WTC11 (cell line): ENCODE results near the gene BCL2L11. TPM values are rescaled to one million over a fixed set of nuclear protein-coding genes. Genes with fewer than 3 reads are reported as not detected.

Source experiments
- CREM ChIP-seq: sonication (generic); formaldehyde crosslinking; IDR thresholded peaks from 2 replicates; pipeline ENCODE4 v1.8.1; 2022; ENCODE audit warnings: mild to moderate bottlenecking, missing genetic modification reagents, moderate library complexity
- ETV6 ChIP-seq: sonication (generic); formaldehyde crosslinking; IDR thresholded peaks from 2 replicates; pipeline ENCODE4 v1.8.1; 2022; ENCODE audit warnings: mild to moderate bottlenecking, missing genetic modification reagents
- FOXK1 ChIP-seq: sonication (generic); formaldehyde crosslinking; IDR thresholded peaks from 2 replicates; pipeline ENCODE4 v1.8.0; 2022; ENCODE audit warnings: mild to moderate bottlenecking, moderate library complexity, missing genetic modification reagents
- GTF2I ChIP-seq: fragments of 250-450 bp; sonication (Bioruptor Pico); conservative IDR thresholded peaks from 2 replicates; pipeline ENCODE4 v1.4.0; 2021; ENCODE audit warnings: mild to moderate bottlenecking
- IRF2 ChIP-seq: sonication (generic); formaldehyde crosslinking; IDR thresholded peaks from 2 replicates; pipeline ENCODE4 v1.8.0; 2022; ENCODE audit warnings: low read depth, missing genetic modification reagents, borderline replicate concordance
- MYBL2 ChIP-seq: sonication (generic); formaldehyde crosslinking; IDR thresholded peaks from 2 replicates; pipeline ENCODE4 v1.8.1; 2023; ENCODE audit warnings: mild to moderate bottlenecking, moderate library complexity, missing genetic modification reagents
- NFE2L1 ChIP-seq: sonication (generic); formaldehyde crosslinking; IDR thresholded peaks from 2 replicates; pipeline ENCODE4 v1.8.1; 2023; ENCODE audit warnings: missing genetic modification reagents
- NFYB ChIP-seq: sonication (generic); formaldehyde crosslinking; conservative IDR thresholded peaks from 2 replicates; pipeline ENCODE4 v1.8.0; 2022; ENCODE audit warnings: low read depth, missing genetic modification reagents
- NR2C2 ChIP-seq: sonication (generic); formaldehyde crosslinking; IDR thresholded peaks from 2 replicates; pipeline ENCODE4 v1.8.0; 2022; ENCODE audit warnings: mild to moderate bottlenecking, missing genetic modification reagents
- PRRX2 ChIP-seq: fragments of 250-450 bp; sonication (Bioruptor Pico); IDR thresholded peaks from 2 replicates; pipeline ENCODE4 v1.8.0; 2021; ENCODE audit warnings: mild to moderate bottlenecking
- SP1 ChIP-seq: sonication (generic); formaldehyde crosslinking; conservative IDR thresholded peaks from 2 replicates; pipeline ENCODE4 v1.8.1; 2022; ENCODE audit warnings: missing genetic modification reagents
- TEAD1 ChIP-seq: sonication (generic); formaldehyde crosslinking; IDR thresholded peaks from 2 replicates; pipeline ENCODE4 v1.8.0; 2022; ENCODE audit warnings: mild to moderate bottlenecking, missing genetic modification reagents
- ZBTB21 ChIP-seq: sonication (generic); formaldehyde crosslinking; IDR thresholded peaks from 2 replicates; pipeline ENCODE4 v1.8.1; 2023; ENCODE audit warnings: mild to moderate bottlenecking, missing genetic modification reagents, borderline replicate concordance
- ZNF232 ChIP-seq: sonication (generic); formaldehyde crosslinking; IDR thresholded peaks from 2 replicates; pipeline ENCODE4 v1.8.0; 2022; ENCODE audit warnings: mild to moderate bottlenecking, missing genetic modification reagents
- ZNF263 ChIP-seq: sonication (generic); formaldehyde crosslinking; IDR thresholded peaks from 2 replicates; pipeline ENCODE4 v1.8.1; 2022; ENCODE audit warnings: low read depth, mild to moderate bottlenecking, moderate library complexity, missing genetic modification reagents
- ZNF317 ChIP-seq: sonication (generic); formaldehyde crosslinking; IDR thresholded peaks from 2 replicates; pipeline ENCODE4 v1.8.1; 2023; ENCODE audit warnings: low read depth, mild to moderate bottlenecking, moderate library complexity, missing genetic modification reagents, borderline replicate concordance
- ZNF396 ChIP-seq: fragments of 250-450 bp; sonication (Bioruptor Pico); IDR thresholded peaks from 2 replicates; pipeline ENCODE4 v1.8.0; 2021; ENCODE audit warnings: mild to moderate bottlenecking, moderate library complexity, borderline replicate concordance
- ZNF671 ChIP-seq: fragments of 250-450 bp; sonication (Bioruptor Pico); IDR thresholded peaks from 2 replicates; pipeline ENCODE4 v1.8.0; 2021; ENCODE audit warnings: mild to moderate bottlenecking
- total RNA-seq: library from RNA; stranded (reverse); gene quantifications from 3 replicates; pipeline ENCODE4 v1.2.3, GENCODE V29; 2021
- TF ChIP-seq, protein P1 (sequence below): sonication (generic); formaldehyde crosslinking; IDR thresholded peaks from 2 replicates; pipeline ENCODE4 v1.8.1; 2023; ENCODE audit warnings: mild to moderate bottlenecking, missing genetic modification reagents
- TF ChIP-seq, protein P2 (sequence below): fragments of 250-450 bp; sonication (Bioruptor Pico); IDR thresholded peaks from 2 replicates; pipeline ENCODE4 v1.9.0; 2021; ENCODE audit warnings: moderate library complexity, mild to moderate bottlenecking, inconsistent platforms, borderline replicate concordance
- TF ChIP-seq, protein P3 (sequence below): sonication (generic); formaldehyde crosslinking; IDR thresholded peaks from 2 replicates; pipeline ENCODE4 v1.8.1; 2022; ENCODE audit warnings: low read depth, missing genetic modification reagents, borderline replicate concordance
- TF ChIP-seq, protein P4 (sequence below): sonication (generic); formaldehyde crosslinking; IDR thresholded peaks from 2 replicates; pipeline ENCODE4 v1.8.0; 2022; ENCODE audit warnings: mild to moderate bottlenecking, missing genetic modification reagents
- TF ChIP-seq, protein P5 (sequence below): fragments of 200-600 bp; IDR thresholded peaks from 2 replicates; pipeline ENCODE4 v1.8.0; 2022; ENCODE audit warnings: antibody characterized with exemption
- TF ChIP-seq, protein P6 (sequence below): sonication (generic); formaldehyde crosslinking; conservative IDR thresholded peaks from 2 replicates; pipeline ENCODE4 v1.8.1; 2022; ENCODE audit warnings: mild to moderate bottlenecking, missing genetic modification reagents
- TF ChIP-seq, protein P7 (sequence below): sonication (generic); formaldehyde crosslinking; IDR thresholded peaks from 2 replicates; pipeline ENCODE4 v1.8.0; 2022; ENCODE audit warnings: mild to moderate bottlenecking, missing genetic modification reagents
- TF ChIP-seq, protein P8 (sequence below): sonication (generic); formaldehyde crosslinking; IDR thresholded peaks from 2 replicates; pipeline ENCODE4 v1.8.0; 2022; ENCODE audit warnings: mild to moderate bottlenecking, missing genetic modification reagents
- TF ChIP-seq, protein P9 (sequence below): sonication (generic); formaldehyde crosslinking; IDR thresholded peaks from 2 replicates; pipeline ENCODE4 v1.8.1; 2023; ENCODE audit warnings: mild to moderate bottlenecking, missing genetic modification reagents, moderate library complexity
- TF ChIP-seq, protein P10 (sequence below): fragments of 250-450 bp; sonication (Bioruptor Pico); IDR thresholded peaks from 2 replicates; pipeline ENCODE4 v1.8.0; 2021; ENCODE audit warnings: mild to moderate bottlenecking

Gene BCL2L11
- total RNA-seq, 1 experiment from 2014 or later, result 19.3 TPM

DNA sequence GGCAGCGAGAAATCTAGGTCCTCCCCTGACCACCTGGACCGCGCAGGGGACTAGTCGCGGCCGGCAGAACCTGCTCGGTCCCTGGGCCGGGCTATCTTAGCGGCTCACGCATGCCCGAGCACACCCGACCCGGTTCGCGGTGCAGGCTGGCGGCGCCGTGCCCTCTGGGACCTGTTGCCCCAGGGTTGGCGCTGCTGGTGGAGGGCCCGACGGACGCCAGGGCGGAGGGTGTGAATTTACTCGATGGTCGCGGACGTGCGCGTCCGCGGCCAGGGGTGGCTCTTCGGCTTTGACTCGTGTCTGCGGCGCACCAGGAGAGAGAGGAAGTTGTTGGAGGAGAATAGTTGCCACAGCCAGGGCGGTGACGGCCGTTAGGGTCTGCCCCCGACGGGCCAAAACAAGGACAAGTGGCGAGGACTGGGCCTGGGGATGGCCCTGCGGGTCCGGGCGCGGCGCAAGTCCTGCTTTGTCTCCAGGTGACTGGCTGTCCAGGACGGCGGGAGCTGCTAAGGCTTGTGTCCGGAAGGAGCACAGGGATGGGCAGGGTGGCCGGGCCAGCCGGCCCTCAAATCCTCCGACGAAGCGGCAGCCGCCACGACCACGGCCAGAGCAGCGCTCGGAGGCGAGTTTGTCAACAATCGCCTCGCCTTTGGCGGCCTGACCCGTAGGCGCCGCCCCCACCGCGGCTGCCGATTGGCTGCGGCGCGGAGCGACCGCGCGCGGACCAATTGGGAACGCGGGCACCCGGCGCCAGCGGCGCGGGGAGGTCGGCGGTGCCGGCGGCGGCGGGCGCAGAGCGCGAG, 1.3 kb downstream of the BCL2L11 start (continued):
- TF ChIP-seq, protein P1, sequence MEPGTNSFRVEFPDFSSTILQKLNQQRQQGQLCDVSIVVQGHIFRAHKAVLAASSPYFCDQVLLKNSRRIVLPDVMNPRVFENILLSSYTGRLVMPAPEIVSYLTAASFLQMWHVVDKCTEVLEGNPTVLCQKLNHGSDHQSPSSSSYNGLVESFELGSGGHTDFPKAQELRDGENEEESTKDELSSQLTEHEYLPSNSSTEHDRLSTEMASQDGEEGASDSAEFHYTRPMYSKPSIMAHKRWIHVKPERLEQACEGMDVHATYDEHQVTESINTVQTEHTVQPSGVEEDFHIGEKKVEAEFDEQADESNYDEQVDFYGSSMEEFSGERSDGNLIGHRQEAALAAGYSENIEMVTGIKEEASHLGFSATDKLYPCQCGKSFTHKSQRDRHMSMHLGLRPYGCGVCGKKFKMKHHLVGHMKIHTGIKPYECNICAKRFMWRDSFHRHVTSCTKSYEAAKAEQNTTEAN, result no peak
- TF ChIP-seq ZBTB21, result no peak
- TF ChIP-seq, protein P2, sequence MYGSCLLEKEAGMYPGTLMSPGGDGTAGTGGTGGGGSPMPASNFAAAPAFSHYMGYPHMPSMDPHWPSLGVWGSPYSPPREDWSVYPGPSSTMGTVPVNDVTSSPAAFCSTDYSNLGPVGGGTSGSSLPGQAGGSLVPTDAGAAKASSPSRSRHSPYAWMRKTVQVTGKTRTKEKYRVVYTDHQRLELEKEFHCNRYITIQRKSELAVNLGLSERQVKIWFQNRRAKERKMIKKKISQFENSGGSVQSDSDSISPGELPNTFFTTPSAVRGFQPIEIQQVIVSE (CRISPR knock-in tag), result no peak
- TF ChIP-seq ZNF317, result 0 out of 2 replicates have a peak, but pooled peaks have one; percentile 21
- no peak for TF ChIP-seq GTF2I (CRISPR knock-in tag)
- TF ChIP-seq, protein P3, sequence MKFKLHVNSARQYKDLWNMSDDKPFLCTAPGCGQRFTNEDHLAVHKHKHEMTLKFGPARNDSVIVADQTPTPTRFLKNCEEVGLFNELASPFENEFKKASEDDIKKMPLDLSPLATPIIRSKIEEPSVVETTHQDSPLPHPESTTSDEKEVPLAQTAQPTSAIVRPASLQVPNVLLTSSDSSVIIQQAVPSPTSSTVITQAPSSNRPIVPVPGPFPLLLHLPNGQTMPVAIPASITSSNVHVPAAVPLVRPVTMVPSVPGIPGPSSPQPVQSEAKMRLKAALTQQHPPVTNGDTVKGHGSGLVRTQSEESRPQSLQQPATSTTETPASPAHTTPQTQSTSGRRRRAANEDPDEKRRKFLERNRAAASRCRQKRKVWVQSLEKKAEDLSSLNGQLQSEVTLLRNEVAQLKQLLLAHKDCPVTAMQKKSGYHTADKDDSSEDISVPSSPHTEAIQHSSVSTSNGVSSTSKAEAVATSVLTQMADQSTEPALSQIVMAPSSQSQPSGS (CRISPR knock-in tag), result no peak
- TF ChIP-seq, protein P4, sequence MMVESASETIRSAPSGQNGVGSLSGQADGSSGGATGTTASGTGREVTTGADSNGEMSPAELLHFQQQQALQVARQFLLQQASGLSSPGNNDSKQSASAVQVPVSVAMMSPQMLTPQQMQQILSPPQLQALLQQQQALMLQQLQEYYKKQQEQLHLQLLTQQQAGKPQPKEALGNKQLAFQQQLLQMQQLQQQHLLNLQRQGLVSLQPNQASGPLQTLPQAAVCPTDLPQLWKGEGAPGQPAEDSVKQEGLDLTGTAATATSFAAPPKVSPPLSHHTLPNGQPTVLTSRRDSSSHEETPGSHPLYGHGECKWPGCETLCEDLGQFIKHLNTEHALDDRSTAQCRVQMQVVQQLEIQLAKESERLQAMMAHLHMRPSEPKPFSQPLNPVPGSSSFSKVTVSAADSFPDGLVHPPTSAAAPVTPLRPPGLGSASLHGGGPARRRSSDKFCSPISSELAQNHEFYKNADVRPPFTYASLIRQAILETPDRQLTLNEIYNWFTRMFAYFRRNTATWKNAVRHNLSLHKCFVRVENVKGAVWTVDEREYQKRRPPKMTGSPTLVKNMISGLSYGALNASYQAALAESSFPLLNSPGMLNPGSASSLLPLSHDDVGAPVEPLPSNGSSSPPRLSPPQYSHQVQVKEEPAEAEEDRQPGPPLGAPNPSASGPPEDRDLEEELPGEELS (CRISPR knock-in tag), result no peak
- TF ChIP-seq NR2C2 (CRISPR knock-in tag), result no peak
- TF ChIP-seq NFYB (CRISPR knock-in tag), result peak; percentile 86
- TF ChIP-seq, protein P5, sequence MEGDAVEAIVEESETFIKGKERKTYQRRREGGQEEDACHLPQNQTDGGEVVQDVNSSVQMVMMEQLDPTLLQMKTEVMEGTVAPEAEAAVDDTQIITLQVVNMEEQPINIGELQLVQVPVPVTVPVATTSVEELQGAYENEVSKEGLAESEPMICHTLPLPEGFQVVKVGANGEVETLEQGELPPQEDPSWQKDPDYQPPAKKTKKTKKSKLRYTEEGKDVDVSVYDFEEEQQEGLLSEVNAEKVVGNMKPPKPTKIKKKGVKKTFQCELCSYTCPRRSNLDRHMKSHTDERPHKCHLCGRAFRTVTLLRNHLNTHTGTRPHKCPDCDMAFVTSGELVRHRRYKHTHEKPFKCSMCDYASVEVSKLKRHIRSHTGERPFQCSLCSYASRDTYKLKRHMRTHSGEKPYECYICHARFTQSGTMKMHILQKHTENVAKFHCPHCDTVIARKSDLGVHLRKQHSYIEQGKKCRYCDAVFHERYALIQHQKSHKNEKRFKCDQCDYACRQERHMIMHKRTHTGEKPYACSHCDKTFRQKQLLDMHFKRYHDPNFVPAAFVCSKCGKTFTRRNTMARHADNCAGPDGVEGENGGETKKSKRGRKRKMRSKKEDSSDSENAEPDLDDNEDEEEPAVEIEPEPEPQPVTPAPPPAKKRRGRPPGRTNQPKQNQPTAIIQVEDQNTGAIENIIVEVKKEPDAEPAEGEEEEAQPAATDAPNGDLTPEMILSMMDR, result no peak
- no peak for TF ChIP-seq TEAD1
- no peak for TF ChIP-seq IRF2 (CRISPR knock-in tag)
- TF ChIP-seq MYBL2 (CRISPR knock-in tag), result no peak
- no peak for TF ChIP-seq ZNF396 (CRISPR knock-in tag)
- TF ChIP-seq, protein P6, sequence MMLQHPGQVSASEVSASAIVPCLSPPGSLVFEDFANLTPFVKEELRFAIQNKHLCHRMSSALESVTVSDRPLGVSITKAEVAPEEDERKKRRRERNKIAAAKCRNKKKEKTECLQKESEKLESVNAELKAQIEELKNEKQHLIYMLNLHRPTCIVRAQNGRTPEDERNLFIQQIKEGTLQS, result no peak
- no peak for TF ChIP-seq ZNF232 (CRISPR knock-in tag)
- TF ChIP-seq ZNF263 (CRISPR knock-in tag), result no peak
- peak; percentile 78; the same call in 1 of the 2 replicates for TF ChIP-seq FOXK1 (CRISPR knock-in tag)
- no peak for TF ChIP-seq NFE2L1 (CRISPR knock-in tag)
- TF ChIP-seq, protein P7, sequence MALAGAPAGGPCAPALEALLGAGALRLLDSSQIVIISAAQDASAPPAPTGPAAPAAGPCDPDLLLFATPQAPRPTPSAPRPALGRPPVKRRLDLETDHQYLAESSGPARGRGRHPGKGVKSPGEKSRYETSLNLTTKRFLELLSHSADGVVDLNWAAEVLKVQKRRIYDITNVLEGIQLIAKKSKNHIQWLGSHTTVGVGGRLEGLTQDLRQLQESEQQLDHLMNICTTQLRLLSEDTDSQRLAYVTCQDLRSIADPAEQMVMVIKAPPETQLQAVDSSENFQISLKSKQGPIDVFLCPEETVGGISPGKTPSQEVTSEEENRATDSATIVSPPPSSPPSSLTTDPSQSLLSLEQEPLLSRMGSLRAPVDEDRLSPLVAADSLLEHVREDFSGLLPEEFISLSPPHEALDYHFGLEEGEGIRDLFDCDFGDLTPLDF (CRISPR knock-in tag), result no peak
- TF ChIP-seq, protein P8, sequence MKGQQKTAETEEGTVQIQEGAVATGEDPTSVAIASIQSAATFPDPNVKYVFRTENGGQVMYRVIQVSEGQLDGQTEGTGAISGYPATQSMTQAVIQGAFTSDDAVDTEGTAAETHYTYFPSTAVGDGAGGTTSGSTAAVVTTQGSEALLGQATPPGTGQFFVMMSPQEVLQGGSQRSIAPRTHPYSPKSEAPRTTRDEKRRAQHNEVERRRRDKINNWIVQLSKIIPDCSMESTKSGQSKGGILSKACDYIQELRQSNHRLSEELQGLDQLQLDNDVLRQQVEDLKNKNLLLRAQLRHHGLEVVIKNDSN (CRISPR knock-in tag), result no peak
- TF ChIP-seq PRRX2 (CRISPR knock-in tag), result no peak
- 0 out of 2 replicates have a peak, but pooled peaks have one; percentile 42 for TF ChIP-seq SP1
- TF ChIP-seq ZNF671 (CRISPR knock-in tag), result no peak
- TF ChIP-seq, protein P9, sequence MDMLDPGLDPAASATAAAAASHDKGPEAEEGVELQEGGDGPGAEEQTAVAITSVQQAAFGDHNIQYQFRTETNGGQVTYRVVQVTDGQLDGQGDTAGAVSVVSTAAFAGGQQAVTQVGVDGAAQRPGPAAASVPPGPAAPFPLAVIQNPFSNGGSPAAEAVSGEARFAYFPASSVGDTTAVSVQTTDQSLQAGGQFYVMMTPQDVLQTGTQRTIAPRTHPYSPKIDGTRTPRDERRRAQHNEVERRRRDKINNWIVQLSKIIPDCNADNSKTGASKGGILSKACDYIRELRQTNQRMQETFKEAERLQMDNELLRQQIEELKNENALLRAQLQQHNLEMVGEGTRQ (CRISPR knock-in tag), result no peak
- TF ChIP-seq CREM, result no peak
- TF ChIP-seq, protein P10, sequence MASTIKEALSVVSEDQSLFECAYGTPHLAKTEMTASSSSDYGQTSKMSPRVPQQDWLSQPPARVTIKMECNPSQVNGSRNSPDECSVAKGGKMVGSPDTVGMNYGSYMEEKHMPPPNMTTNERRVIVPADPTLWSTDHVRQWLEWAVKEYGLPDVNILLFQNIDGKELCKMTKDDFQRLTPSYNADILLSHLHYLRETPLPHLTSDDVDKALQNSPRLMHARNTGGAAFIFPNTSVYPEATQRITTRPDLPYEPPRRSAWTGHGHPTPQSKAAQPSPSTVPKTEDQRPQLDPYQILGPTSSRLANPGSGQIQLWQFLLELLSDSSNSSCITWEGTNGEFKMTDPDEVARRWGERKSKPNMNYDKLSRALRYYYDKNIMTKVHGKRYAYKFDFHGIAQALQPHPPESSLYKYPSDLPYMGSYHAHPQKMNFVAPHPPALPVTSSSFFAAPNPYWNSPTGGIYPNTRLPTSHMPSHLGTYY (CRISPR knock-in tag), result no peak
- TF ChIP-seq ETV6 (CRISPR knock-in tag), result no peak
